HG02852 (cell line): ENCODE results near the gene PAX5.

Experiments used
- ATAC-seq: cut with Tn5 transposase; IDR thresholded peaks from one replicate; pipeline ENCODE4 v1.9.1; 2021; ENCODE audit warnings: mild to moderate bottlenecking, moderate library complexity; ENCODE audit not compliant: unreplicated experiment

The PAX5 gene

GRCh38 chr9:36818965-36819870, 214.8 kb downstream of the PAX5 start:
- ATAC-seq: no peak

GRCh38 chr9:36818242-36818938, 215.7 kb downstream of the PAX5 start:
- no peak for ATAC-seq

- no peak for ATAC-seq
These were observed 216.8 kb downstream of the PAX5 start for GRCh38 chr9:36817160-36817834.

GRCh38 chr9:36816371-36816770, 217.7 kb downstream of the PAX5 start:
- no peak for ATAC-seq

- ATAC-seq: no peak
These were observed 218.3 kb downstream of the PAX5 start for GRCh38 chr9:36815566-36816348.

GRCh38 chr9:36815023-36815422, 219.0 kb downstream of the PAX5 start:
- ATAC-seq: no peak

- ATAC-seq: no peak
These were observed 220.9 kb downstream of the PAX5 start for GRCh38 chr9:36813154-36813553.

- ATAC-seq: no peak
These were observed 221.5 kb downstream of the PAX5 start for GRCh38 chr9:36812556-36812955.

GRCh38 chr9:36808251-36808650, 225.8 kb downstream of the PAX5 start:
- ATAC-seq: no peak

GRCh38 chr9:36803961-36804360, 230.1 kb downstream of the PAX5 start:
- ATAC-seq: no peak

- ATAC-seq: no peak
These were observed 231.7 kb downstream of the PAX5 start for GRCh38 chr9:36802201-36802920.

- ATAC-seq: no peak
These were observed 233.6 kb downstream of the PAX5 start for GRCh38 chr9:36800455-36800854.

GRCh38 chr9:36798350-36799065, 235.6 kb downstream of the PAX5 start:
- no peak for ATAC-seq

- no peak for ATAC-seq
These were observed 236.4 kb downstream of the PAX5 start for GRCh38 chr9:36797471-36798220.

- no peak for ATAC-seq
These were observed 237.2 kb downstream of the PAX5 start for GRCh38 chr9:36796671-36797419.

GRCh38 chr9:36794461-36794860, 239.6 kb downstream of the PAX5 start:
- no peak for ATAC-seq

GRCh38 chr9:36793277-36793676, 240.8 kb downstream of the PAX5 start:
- ATAC-seq: no peak
